Activated gamma-delta T cell treated with Interleukin-2 at 50 U/mL for 16 hours (primary cell): ENCODE results near the gene SHISA9.
"Not testable (repeated sequence)": the region's sequence is repeated elsewhere in the genome, so short reads cannot be mapped to it uniquely, and the experiment has no call there.

Source experiments
- DNase-seq: peaks from one replicate; pipeline ENCODE4 v3.0.0-alpha.2; 2020

SHISA9 gene

GRCh38 chr16:12901597-12902461, at the start of gene SHISA9:
SHISA9 (plus strand) TSS chr16:12901598.
- DNase-seq: no peak

GRCh38 chr16:12853972-12854371, 47.4 kb upstream of the SHISA9 start:
- no peak for DNase-seq

- DNase-seq: not testable (repeated sequence)
These were observed 44.0 kb upstream of the SHISA9 start for GRCh38 chr16:12857435-12857834.

GRCh38 chr16:12862327-12862726, 39.1 kb upstream of the SHISA9 start:
- no peak for DNase-seq

- DNase-seq: no peak
These were observed 38.5 kb upstream of the SHISA9 start for GRCh38 chr16:12862941-12863340.

- no peak for DNase-seq
These were observed 34.3 kb upstream of the SHISA9 start for GRCh38 chr16:12866981-12867551.

- no peak for DNase-seq
These were observed 33.2 kb upstream of the SHISA9 start for GRCh38 chr16:12868169-12868568.

GRCh38 chr16:12868788-12869187, 32.6 kb upstream of the SHISA9 start:
- no peak for DNase-seq

- no peak for DNase-seq
These were observed 31.5 kb upstream of the SHISA9 start for GRCh38 chr16:12869698-12870427.

- no peak for DNase-seq
These were observed 29.6 kb upstream of the SHISA9 start for GRCh38 chr16:12871784-12872183.

GRCh38 chr16:12874186-12874585, 27.2 kb upstream of the SHISA9 start:
- no peak for DNase-seq

- DNase-seq: no peak
These were observed 24.6 kb upstream of the SHISA9 start for GRCh38 chr16:12876778-12877177.

GRCh38 chr16:12878973-12879372, 22.4 kb upstream of the SHISA9 start:
- no peak for DNase-seq

- DNase-seq: no peak
These were observed 21.6 kb upstream of the SHISA9 start for GRCh38 chr16:12879812-12880211.

GRCh38 chr16:12881182-12881581, 20.2 kb upstream of the SHISA9 start:
- DNase-seq: no peak

- no peak for DNase-seq
These were observed 19.7 kb upstream of the SHISA9 start for GRCh38 chr16:12881740-12882139.

- no peak for DNase-seq
These were observed 15.7 kb upstream of the SHISA9 start for GRCh38 chr16:12885742-12886141.

- DNase-seq: no peak
These were observed 9.6 kb upstream of the SHISA9 start for GRCh38 chr16:12891836-12892235.

- no peak for DNase-seq
These were observed 8.2 kb upstream of the SHISA9 start for GRCh38 chr16:12893050-12893750.

GRCh38 chr16:12896562-12896961, 4.8 kb upstream of the SHISA9 start:
- no peak for DNase-seq

- no peak for DNase-seq
These were observed 2.8 kb upstream of the SHISA9 start for GRCh38 chr16:12898551-12898950.

GRCh38 chr16:12899529-12900143, 1.8 kb upstream of the SHISA9 start:
- no peak for DNase-seq

GRCh38 chr16:12900156-12900555, 1.2 kb upstream of the SHISA9 start:
- DNase-seq: no peak
